Thoracic aorta (tissue), 2 donors: Measurements from ENCODE around the gene EBF3. TPM values are rescaled to one million over a fixed set of nuclear protein-coding genes. Genes with fewer than 3 reads are reported as not detected.

Experiments
- ATAC-seq: fragments of 150-250 bp; one replicate; pipeline ENCODE4 v1.8.0; 2017; ENCODE audit warnings: low read depth; ENCODE audit not compliant: insufficient number of reproducible peaks, low FRiP score
- DNase-seq: peaks from one replicate; pipeline ENCODE4 v3.0.0-alpha.2; 2020; ENCODE audit warnings: low spot score
- H3K27ac ChIP-seq, 2 donors: fragments of 200-600 bp; sonication (generic); 1 replicate in 1 of 2; 2 replicates in 1 of 2; pipeline ENCODE4 v1.5.1; 2016; ENCODE audit warnings: mild to moderate bottlenecking in 2 of 2, moderate library complexity in 2 of 2
- H3K27me3 ChIP-seq: fragments of 200-600 bp; sonication (generic); replicated peaks from 2 replicates; pipeline ENCODE4 v1.6.0; 2016; ENCODE audit warnings: mild to moderate bottlenecking; ENCODE audit not compliant: insufficient read depth
- H3K36me3 ChIP-seq: fragments of 200-600 bp; sonication (generic); one replicate; pipeline ENCODE4 v1.5.1; 2016
- H3K4me1 ChIP-seq, 2 donors: fragments of 200-600 bp; sonication (generic); 1 replicate in 1 of 2; 2 replicates in 1 of 2; pipeline versions ENCODE4 v1.5.1 to v1.6.0; 2016; ENCODE audit warnings: low read depth in 2 of 2, mild to moderate bottlenecking in 1 of 2; ENCODE audit not compliant: control insufficient read depth in 1 of 2
- H3K4me3 ChIP-seq: fragments of 200-600 bp; sonication (generic); 2 replicates; pipeline ENCODE4 v1.5.1; 2016; ENCODE audit warnings: mild to moderate bottlenecking
- H3K9me3 ChIP-seq: fragments of 200-600 bp; sonication (generic); 2 replicates; pipeline ENCODE4 v1.5.1; 2016
- CTCF ChIP-seq: fragments of 200-600 bp; sonication (generic); IDR thresholded peaks from one replicate; pipeline ENCODE4 v1.5.1; 2019; ENCODE audit warnings: antibody characterized with exemption
- total RNA-seq, 2 donors: library from RNA; depleted of rRNA; stranded (reverse); fragments of >200 nt; gene quantifications; one replicate each; pipeline versions ENCODE4 v1.1.0 to v1.2.3, GENCODE V29; 2016

Gene EBF3
- total RNA-seq, 2 donors from 2014 or later = 3.6 to 4.6 TPM

- Histone ChIP-seq H3K27ac (no peak overlapping the region), H3K9me3 (no peaks in the 10 kb centered on the region), H3K4me1 (no peaks in the 10 kb centered on the region), H3K4me3 (no peak overlapping the region), H3K27me3 (no peaks in the 10 kb centered on the region), H3K36me3 (no peaks in the 10 kb centered on the region)
- ATAC-seq = no peak
- no peak for TF ChIP-seq CTCF
- no peak for DNase-seq
Measured at GRCh38 chr10:129935867-129936152, 28.3 kb downstream of the EBF3 start.

GRCh38 chr10:129935102-129935866 is 28.8 kb downstream of the EBF3 start:
- H3K36me3 ChIP-seq = no peaks in the 10 kb centered on the region
- DNase-seq = no peak
- no peaks in the 10 kb centered on the region for H3K4me1 ChIP-seq
- H3K9me3 ChIP-seq = no peaks in the 10 kb centered on the region
- no peak for TF ChIP-seq CTCF
- no peak for ATAC-seq
- H3K27me3 ChIP-seq = no peaks in the 10 kb centered on the region
- H3K27ac ChIP-seq = no peak overlapping the region
- no peak overlapping the region for H3K4me3 ChIP-seq

GRCh38 chr10:129934196-129934925 is 29.7 kb downstream of the EBF3 start:
- Histone ChIP-seq H3K4me1 (no peaks in the 10 kb centered on the region), H3K9me3 (no peaks in the 10 kb centered on the region), H3K36me3 (no peaks in the 10 kb centered on the region), H3K4me3 (no peak overlapping the region), H3K27me3 (no peaks in the 10 kb centered on the region), H3K27ac (no peak overlapping the region)
- no peak for TF ChIP-seq CTCF
- no peak for ATAC-seq
- no peak for DNase-seq

GRCh38 chr10:129933456-129934092 is 30.5 kb downstream of the EBF3 start:
- Histone ChIP-seq H3K27ac (no peak overlapping the region), H3K4me1 (no peaks in the 10 kb centered on the region), H3K9me3 (no peaks in the 10 kb centered on the region), H3K36me3 (no peaks in the 10 kb centered on the region), H3K4me3 (no peak overlapping the region), H3K27me3 (no peaks in the 10 kb centered on the region)
- DNase-seq = no peak
- TF ChIP-seq CTCF = no peak
- ATAC-seq = no peak

- no peak for ATAC-seq
- Histone ChIP-seq H3K4me1 (no peaks in the 10 kb centered on the region), H3K27ac (no peak overlapping the region), H3K9me3 (no peaks in the 10 kb centered on the region), H3K4me3 (no peak overlapping the region), H3K27me3 (no peaks in the 10 kb centered on the region), H3K36me3 (no peaks in the 10 kb centered on the region)
- no peak for TF ChIP-seq CTCF
- no peak for DNase-seq
Measured at GRCh38 chr10:129932751-129933433, 31.2 kb downstream of the EBF3 start.
